K562 (cell line): ENCODE data around the gene CPT1A.

Experiments
- CTCF ChIP-seq, 3 experiments: IDR thresholded peaks in 2 of 3; conservative IDR thresholded peaks in 1 of 3; 2 replicates each; pipeline ENCODE4 v1.5.1; 2011 to 2012; ENCODE audit warnings: low read length in 3 of 3, mild to moderate bottlenecking in 3 of 3, control low read depth in 2 of 3, improper control_type of control experiment in 1 of 3, inconsistent platforms in 1 of 3, low read depth in 1 of 3, mixed read lengths in 1 of 3, moderate library complexity in 1 of 3; ENCODE audit not compliant: insufficient read depth in 2 of 3
- EZH2 ChIP-seq: IDR thresholded peaks from 2 replicates; pipeline ENCODE4 v1.6.1; 2012; ENCODE audit warnings: low read depth, mild to moderate bottlenecking, inconsistent platforms, low read length, borderline replicate concordance
- TCF3 ChIP-seq: sonication (generic); formaldehyde crosslinking; IDR thresholded peaks from 2 replicates; pipeline ENCODE4 v1.4.0; 2020; ENCODE audit warnings: mild to moderate bottlenecking, missing genetic modification reagents
- TF ChIP-seq, protein P1 (sequence below): fragments of 250-450 bp; sonication (Bioruptor Pico); IDR thresholded peaks from 2 replicates; pipeline ENCODE4 v1.5.0; 2020; ENCODE audit warnings: mild to moderate bottlenecking
- TF ChIP-seq, protein P2 (sequence below): IDR thresholded peaks from 2 replicates; pipeline ENCODE4 v1.6.1; 2016; ENCODE audit warnings: missing genetic modification characterization, missing compliant biosample characterization

DNA sequence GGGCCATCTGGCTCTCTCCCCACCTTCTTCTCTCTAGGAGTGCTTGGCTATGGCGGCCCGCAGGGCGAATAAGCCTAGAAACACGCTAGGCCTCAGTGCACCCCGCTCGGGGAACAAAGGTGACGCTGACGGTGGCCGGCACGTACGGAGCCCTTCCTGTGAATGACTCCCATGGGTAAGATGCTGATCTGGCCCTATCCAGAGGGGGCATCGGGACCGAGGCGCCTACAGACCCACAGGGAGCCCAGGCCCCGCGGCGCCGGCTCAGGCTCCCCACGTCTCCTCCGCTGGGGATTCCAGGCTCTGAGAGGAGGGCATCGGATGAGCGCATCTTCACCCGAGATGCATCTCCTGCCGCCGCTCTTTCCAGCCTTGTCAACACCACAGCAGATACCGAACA lies 59.0 kb downstream of the CPT1A start:
- TF ChIP-seq EZH2 (no peak), TCF3 (no peak), CTCF (IDR thresholded peaks at IDR 0.05 in 2 of 3, conservative IDR thresholded peaks at IDR 0.05 in 1 of 3; ENCODE audit: insufficient read depth in 2 of 3, low read depth in 1 of 3, low read length in 3 of 3) (no peak)
- TF ChIP-seq, protein P1, sequence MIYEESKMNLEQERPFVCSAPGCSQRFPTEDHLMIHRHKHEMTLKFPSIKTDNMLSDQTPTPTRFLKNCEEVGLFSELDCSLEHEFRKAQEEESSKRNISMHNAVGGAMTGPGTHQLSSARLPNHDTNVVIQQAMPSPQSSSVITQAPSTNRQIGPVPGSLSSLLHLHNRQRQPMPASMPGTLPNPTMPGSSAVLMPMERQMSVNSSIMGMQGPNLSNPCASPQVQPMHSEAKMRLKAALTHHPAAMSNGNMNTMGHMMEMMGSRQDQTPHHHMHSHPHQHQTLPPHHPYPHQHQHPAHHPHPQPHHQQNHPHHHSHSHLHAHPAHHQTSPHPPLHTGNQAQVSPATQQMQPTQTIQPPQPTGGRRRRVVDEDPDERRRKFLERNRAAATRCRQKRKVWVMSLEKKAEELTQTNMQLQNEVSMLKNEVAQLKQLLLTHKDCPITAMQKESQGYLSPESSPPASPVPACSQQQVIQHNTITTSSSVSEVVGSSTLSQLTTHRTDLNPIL (CRISPR knock-in tag): no peak
- TF ChIP-seq, protein P2, sequence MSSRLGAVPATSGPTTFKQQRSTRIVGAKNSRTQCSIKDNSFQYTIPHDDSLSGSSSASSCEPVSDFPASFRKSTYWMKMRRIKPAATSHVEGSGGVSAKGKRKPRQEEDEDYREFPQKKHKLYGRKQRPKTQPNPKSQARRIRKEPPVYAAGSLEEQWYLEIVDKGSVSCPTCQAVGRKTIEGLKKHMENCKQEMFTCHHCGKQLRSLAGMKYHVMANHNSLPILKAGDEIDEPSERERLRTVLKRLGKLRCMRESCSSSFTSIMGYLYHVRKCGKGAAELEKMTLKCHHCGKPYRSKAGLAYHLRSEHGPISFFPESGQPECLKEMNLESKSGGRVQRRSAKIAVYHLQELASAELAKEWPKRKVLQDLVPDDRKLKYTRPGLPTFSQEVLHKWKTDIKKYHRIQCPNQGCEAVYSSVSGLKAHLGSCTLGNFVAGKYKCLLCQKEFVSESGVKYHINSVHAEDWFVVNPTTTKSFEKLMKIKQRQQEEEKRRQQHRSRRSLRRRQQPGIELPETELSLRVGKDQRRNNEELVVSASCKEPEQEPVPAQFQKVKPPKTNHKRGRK: no peak
